ENCODE measurements around the gene SORBS1.
A peak's percentile ranks its signal among the peaks of the same experiment; 100 is the strongest.

The SORBS1 gene

GRCh38 chr10:95561177-95561863 is at the start of gene SORBS1:
SORBS1 (minus strand) TSS chr10:95561371; CDS start chr10:95441135, 120,236 bp downstream.
- peak; percentile 92 for DNase-seq

DNA sequence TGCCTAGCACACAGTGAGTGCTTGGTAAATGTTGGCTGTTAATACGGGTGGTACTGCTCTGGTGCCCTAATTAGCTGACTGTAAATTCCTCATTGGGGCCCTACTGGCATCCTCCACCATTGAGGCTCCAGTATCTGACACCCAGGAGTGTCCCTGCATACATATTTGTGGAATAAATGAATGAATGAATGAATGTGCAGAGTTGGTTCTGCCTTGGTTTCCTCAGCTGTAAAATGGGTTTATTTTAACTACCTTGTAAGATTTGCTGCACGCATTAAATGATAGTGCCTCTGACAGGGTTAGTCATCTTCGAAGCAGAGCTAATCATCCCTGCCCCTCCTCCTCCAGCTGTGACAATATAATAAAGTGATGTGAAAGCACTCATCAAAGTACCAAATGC is 49.6 kb upstream of the SORBS1 start:
- no peak for DNase-seq

DNA sequence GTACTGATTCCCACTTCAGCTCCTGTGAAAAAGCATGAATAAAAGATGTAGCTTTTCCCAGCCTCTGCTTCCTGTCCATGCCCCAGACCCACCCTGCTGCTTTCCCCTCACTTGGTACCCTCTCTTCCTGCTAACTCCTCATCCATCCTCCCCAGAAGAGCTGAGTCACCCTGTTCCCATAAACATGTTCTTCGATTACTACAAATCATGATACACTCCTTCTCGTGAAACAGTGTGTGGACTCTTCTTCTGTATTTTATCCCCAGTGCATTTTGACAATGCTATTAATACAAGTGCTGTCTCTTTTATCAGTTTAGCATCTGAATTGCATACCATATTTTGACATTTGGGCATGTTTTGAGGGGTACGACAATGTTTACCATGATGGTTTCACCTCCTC is 45.8 kb upstream of the SORBS1 start:
- no peak for DNase-seq

DNA sequence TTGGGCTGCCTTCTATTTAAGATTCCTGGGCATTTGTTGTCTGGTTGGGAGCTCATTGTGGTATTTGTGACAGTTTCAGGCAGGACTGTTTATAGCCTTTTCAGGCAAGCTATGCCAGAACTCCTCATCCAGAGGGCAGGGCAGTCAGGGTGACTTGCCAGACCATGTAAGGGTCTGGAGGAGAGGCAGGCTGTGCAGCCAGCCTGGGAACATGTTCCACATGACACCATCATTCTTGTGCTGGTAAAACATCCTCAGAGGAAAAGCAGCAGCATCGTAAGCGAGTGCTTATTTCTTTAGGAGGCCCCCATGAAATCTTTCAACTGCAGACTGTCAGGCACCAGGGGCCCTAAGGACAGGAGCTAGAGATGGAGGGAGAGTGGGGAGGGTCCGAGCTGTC is 44.0 kb upstream of the SORBS1 start:
- DNase-seq = no peak

DNA sequence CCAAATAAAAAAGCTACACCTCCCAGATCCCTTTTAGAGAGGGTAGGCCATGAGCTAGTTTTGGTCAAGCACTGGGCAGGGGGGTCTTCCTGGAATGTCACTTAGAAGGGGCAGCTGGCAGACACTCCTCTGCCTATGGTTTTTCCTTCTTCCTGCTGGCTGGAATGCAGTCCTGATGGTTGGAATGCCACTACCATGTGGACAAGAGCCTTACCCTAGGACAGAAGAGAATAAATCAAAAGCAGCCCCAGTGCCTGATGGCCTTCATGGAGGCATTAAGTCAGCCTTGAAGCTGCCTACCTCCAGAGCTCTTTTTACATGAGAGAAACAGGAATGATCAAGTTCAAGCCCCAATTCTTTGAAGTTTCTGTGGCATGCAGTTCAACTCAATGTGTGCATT is 43.5 kb upstream of the SORBS1 start:
- no peak for DNase-seq

DNA sequence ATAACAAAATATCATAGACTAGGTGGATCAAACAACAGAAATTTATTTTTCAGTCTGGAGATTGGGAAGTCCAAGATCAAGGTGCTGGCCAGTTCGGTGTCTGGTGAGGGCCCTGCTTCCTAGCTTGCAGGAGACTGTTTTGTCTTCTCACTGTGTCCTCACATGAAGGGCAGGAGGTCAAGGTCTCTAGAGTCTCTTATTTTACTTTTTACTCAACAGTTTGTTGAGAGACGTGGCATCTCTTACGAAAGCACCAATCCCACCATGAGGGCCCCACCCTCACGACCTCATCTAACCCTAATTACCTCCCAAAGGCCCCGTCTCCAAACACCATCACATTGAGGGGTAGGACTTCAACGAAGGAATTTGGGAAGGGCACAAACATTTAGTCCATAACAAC is 41.2 kb upstream of the SORBS1 start:
- no peak for DNase-seq

DNA sequence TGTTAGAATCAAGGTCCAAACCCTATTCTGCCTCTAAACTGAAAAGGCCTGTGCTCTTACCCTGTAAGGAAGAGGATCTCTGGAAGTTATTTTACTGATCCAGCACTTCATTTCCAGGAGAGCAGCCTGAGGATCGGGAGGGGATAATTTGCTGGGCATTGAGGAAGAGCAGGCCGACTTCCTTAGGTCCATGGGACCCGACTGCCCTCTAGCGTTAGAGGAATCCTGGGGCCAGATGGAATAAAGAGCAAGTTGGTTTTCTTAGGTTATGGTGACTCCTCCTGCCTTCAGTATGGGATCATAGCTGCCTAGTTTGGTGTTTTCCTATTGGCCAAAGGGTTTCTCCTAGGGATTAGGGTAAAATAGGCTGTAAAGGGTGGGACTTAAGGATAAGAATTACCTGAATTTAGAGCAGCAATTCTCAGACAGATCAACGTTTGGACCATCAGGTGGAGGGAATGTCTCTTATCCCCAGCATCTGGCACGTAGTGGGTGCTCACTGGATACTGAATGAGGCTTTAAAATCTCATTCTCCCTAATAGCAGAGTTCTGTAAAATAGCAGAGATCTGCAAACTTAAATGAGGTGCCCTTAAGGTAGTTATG is 40.0 kb upstream of the SORBS1 start:
- DNase-seq = peak; percentile 66

DNA sequence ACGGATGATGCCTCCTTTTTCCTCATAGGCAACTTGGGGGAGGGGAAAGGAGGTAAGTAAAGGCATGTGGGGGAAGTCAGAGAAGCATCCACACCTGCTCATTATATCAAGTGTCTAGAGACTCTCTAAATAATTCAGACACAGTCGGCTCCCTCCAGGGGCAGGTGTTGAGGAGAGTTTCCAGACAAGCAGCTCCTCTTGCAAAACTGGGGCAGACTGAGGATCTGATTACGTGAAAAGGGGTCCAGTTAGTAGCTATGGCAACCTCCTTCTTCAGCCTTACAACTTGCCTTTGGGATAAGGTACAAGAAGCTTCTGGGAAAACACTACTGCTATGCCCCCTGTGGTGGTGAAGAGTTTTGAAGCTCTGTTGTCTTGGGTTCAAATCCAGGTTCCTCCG is 39.0 kb upstream of the SORBS1 start:
- no peak for DNase-seq

- DNase-seq = no peak
These were observed 36.6 kb upstream of the SORBS1 start for GRCh38 chr10:95597788-95598187.

DNA sequence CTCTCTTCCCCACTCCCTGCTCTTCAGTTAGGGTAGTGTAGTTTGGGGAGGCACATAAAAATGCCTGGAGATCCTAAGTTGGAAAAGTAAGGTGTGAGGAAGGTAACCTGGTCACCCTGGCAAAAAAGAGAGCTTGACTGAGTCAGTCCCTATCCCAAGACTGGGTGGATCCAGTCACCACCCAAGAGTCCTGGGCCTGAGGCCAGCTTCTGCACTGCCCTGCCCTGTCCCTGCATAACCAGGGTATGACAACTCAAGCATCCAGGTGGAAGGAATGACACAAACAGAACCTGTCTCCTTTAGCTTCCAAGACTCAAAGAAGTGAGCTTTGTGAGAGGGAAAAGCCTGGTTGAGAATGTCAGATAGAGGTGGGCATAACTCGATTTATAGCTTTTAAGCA is 26.9 kb upstream of the SORBS1 start:
- DNase-seq = no peak

DNA sequence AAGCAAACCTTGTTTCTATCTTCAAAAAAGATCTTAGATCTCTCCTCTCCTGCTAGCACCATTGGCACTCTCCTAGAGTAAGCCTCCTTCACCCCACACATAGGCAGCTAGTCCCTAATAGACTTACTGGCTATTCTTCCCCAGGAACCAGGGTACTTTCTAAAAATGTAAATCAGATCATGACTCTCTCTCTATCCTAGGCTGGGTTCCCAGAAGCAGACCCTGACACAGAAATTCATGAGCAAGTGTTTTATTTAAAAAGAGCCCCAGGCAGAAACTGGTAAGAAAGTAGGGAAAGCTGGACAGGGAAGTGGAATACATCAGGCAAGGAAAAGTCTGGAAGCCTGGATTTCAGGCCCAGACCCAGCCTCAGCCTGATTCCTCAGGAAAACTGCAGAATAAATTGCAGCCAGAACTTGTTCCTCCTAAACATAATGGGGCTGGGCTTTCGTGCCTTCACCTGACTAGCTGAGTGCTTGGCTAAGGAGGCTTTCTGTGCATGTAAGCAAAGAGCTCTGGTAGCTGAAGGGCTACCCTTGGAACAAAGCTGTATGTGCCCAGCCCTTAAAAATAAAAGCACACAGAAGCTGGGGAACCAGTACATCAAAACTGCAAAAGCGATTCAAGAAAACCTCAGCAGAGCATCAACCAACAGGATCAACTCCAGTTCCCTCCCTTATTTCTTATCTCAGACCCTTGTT is 18.8 kb upstream of the SORBS1 start:
- no peak for DNase-seq

- no peak for DNase-seq
These were observed 18.1 kb upstream of the SORBS1 start for GRCh38 chr10:95579292-95579691.

DNA sequence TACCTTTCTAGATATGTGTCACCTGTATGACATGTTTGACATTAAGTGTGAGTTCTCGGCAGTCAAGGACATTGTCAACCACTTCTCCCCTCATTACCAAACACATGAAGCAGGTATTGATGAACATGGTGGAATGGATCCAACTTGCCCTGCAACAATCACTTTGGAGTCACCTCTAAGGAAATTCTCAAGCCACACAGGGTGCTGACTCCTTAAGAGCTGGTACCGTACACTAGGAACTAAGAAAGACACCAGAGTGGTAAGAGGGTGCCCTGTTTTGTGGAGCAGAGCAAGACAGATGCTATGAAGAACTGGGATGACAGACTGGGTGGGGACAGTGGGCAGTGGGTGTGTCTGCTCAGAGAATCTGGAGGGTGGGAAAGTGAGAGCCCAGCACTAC is 17.4 kb upstream of the SORBS1 start:
- no peak for DNase-seq

- DNase-seq = no peak
These were observed 13.6 kb upstream of the SORBS1 start for GRCh38 chr10:95574649-95575365.

- no peak for DNase-seq
These were observed 12.9 kb upstream of the SORBS1 start for GRCh38 chr10:95573964-95574604.

GRCh38 chr10:95573527-95573926 is 12.4 kb upstream of the SORBS1 start:
- no peak for DNase-seq

- no peak for DNase-seq
These were observed 11.1 kb upstream of the SORBS1 start for GRCh38 chr10:95572131-95572820.

DNA sequence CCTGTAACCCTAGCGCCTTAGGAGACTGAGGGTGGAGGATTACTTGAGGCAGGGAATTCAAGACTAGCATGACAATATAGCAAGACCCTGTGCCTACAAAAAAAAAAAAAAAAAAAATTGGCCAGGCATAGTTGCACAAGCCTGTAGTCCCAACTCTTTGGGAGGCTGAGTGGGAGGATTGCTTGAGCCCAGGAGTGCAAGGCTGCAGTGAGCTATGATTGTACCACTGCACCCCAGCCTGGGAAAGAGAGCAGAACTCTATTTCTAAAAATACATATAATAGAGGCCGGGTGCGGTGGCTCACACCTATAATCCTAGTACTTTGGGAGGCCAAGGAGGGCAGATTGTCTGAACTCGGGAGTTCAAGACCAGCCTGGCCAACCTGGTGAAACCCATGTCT is 10.2 kb upstream of the SORBS1 start:
- DNase-seq = no peak

- DNase-seq = no peak
These were observed 8.2 kb upstream of the SORBS1 start for GRCh38 chr10:95569368-95569767.

DNA sequence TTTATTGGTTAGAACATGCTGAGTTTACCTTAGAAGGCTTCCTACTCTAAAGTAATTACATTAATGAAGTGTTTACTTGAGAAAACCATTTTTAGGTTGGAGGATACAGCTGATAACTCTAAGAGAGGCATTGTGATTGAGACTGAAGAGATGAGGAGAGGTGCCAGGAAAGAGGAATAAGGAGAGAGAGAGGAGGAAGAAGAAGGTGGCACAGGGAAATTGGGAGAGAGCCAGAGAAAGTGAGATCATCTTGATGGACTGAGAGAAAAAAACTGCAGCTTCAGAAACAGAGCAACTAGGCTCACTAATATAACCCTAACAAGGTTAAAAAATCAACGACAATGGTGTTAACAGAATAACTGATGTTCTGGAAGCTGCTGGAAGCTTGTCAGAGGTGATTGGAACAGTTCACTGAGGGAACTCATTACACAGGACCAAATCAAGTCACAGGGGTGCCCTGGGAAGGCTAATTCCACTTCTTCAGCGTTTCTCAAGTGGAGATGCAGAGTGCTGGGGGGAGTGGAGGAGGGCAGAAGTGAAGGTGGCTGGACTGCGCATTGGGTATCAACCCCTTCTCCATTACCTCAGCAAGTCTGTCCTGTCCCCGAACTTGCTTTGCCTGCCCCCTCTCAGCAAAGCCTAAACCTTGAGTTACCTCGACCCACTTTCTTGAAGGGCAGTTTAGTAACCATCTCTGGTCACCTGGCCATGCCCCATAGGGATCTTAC is 6.9 kb upstream of the SORBS1 start:
- DNase-seq = no peak

- no peak for DNase-seq
These were observed 5.0 kb upstream of the SORBS1 start for GRCh38 chr10:95566136-95566535.

DNA sequence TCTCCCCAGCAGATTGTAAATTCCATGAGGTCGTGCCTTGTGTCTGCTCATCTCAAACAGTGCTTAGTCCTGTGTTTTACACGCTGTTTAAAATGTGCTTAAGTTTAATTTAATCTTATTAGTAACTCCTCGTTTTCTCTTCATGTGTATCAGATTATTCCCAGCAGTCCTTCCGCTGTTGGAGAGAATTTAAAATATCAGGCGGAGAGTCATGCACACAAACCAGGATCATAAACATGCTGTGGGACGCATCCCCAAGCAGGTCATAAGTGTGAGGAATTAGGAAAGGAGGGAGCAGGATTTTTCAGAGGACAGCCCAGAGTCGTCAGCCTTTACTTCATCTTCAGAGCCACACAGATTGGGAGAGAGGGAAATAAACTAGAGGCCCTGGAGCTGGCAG is 4.2 kb upstream of the SORBS1 start:
- no peak for DNase-seq
